ENCODE results near the gene SUPT4H1.

SUPT4H1 gene

GRCh38 chr17:58303971-58304749, 47.8 kb downstream of the SUPT4H1 start:
- no peak for DNase-seq (ENCODE audit: low read depth)

DNA sequence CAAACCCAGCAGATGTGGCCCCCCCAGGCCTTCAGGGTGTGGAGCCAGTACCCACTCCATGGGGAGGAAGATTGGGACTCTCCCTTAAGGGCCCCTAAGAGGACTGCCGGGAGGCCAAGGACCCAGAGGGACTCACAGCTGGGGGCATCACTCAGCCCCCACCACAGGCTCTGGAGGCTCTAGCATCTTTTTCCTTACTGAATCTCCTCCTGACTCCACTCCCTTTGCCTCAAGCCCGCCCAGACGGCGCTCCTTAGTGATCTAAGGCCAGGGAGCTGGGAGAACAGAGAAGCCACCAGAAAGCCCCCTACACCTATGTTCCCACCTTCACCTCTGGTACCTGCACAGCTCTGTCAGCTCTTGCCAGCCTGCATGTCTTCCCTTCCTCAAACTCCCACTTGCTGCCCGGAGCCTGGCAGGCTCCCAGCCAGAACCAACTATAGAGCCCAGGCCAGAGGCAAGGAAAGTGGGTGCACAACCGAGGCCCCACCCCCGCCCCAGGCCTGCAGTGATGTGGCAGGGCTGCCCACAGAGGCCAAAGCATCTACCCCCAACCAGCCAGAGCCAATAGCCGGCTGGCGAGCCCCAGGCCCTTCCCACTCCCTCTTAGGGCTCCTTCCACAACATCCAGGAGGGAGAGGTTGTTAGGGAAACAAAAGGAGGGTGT, 48.9 kb downstream of the SUPT4H1 start:
- DNase-seq (ENCODE audit: low read depth), result no peak

GRCh38 chr17:58302171-58302918, 49.7 kb downstream of the SUPT4H1 start:
- no peak for DNase-seq (ENCODE audit: low read depth)

- no peak for DNase-seq (ENCODE audit: low read depth)
Measured at GRCh38 chr17:58301504-58302150, 50.4 kb downstream of the SUPT4H1 start.

- DNase-seq (ENCODE audit: low read depth), result no peak
Measured at GRCh38 chr17:58300336-58300735, 51.7 kb downstream of the SUPT4H1 start.

All from stimulated activated CD8-positive, alpha-beta memory T cell treated with anti-CD3 and anti-CD28 coated beads, Interleukin-15, amount 100 ng/mL, for 24 hours (primary cell).